GM19467 (cell line): ENCODE data around the gene SPEM2.

Experiments used
- ATAC-seq: cut with Tn5 transposase; IDR thresholded peaks from one replicate; pipeline ENCODE4 v1.9.1; 2021; ENCODE audit warnings: mild to moderate bottlenecking, moderate library complexity; ENCODE audit not compliant: unreplicated experiment

Gene SPEM2

GRCh38 chr17:7403727-7403976, 21.8 kb upstream of the SPEM2 start:
- no peak for ATAC-seq

- peak; percentile 91 for ATAC-seq
Observed at GRCh38 chr17:7403977-7404736, 21.3 kb upstream of the SPEM2 start, which contains the start of gene TMEM256. Gene TMEM256, minus strand, starts transcription at chr17:7404097. Its CDS starts 13 bp downstream, at chr17:7404084.

- peak; percentile 12 for ATAC-seq
Observed at GRCh38 chr17:7404737-7405349, 20.6 kb upstream of the SPEM2 start.

GRCh38 chr17:7405350-7406234, 19.8 kb upstream of the SPEM2 start:
- ATAC-seq, result no peak

- ATAC-seq, result no peak
Observed at GRCh38 chr17:7406235-7406825, 19.1 kb upstream of the SPEM2 start.

- no peak for ATAC-seq
Observed at GRCh38 chr17:7407082-7407481, 18.3 kb upstream of the SPEM2 start.

GRCh38 chr17:7407485-7408251, 17.7 kb upstream of the SPEM2 start, which contains the start of gene NLGN2:
Gene NLGN2, plus strand, starts transcription at chr17:7407845. Its CDS starts 411 bp downstream, at chr17:7408256.
- no peak for ATAC-seq

- no peak for ATAC-seq
Observed at GRCh38 chr17:7408252-7408727, 17.1 kb upstream of the SPEM2 start.

- no peak for ATAC-seq
Observed at GRCh38 chr17:7408863-7409262, 16.6 kb upstream of the SPEM2 start.

- no peak for ATAC-seq
Observed at GRCh38 chr17:7409716-7410115, 15.7 kb upstream of the SPEM2 start.

- ATAC-seq, result no peak
Observed at GRCh38 chr17:7410634-7411426, 14.6 kb upstream of the SPEM2 start.

GRCh38 chr17:7411427-7411750, 14.0 kb upstream of the SPEM2 start:
- ATAC-seq, result no peak

- ATAC-seq, result no peak
Observed at GRCh38 chr17:7413346-7413985, 11.9 kb upstream of the SPEM2 start.

- ATAC-seq, result no peak
Observed at GRCh38 chr17:7414837-7415236, 10.6 kb upstream of the SPEM2 start.

GRCh38 chr17:7415784-7416183, 9.6 kb upstream of the SPEM2 start:
- ATAC-seq, result no peak

GRCh38 chr17:7416323-7416722, 9.1 kb upstream of the SPEM2 start:
- ATAC-seq, result no peak

GRCh38 chr17:7417056-7417655, 8.3 kb upstream of the SPEM2 start:
- no peak for ATAC-seq

- ATAC-seq, result no peak
Observed at GRCh38 chr17:7418472-7419152, 6.8 kb upstream of the SPEM2 start.
